ENCODE results near the gene PDZK1IP1. TPM values are rescaled to one million over a fixed set of nuclear protein-coding genes. Genes with fewer than 3 reads are reported as not detected.

PDZK1IP1 gene
- total and polyA plus RNA-seq, 2 donors (not counting 1 experiment from before 2014, with no cell fraction given): 0.21 TPM; not detected in 1

GRCh38 chr1:47174656-47175020 lies 15.2 kb downstream of the PDZK1IP1 start:
- H3K9ac ChIP-seq (ENCODE audit: low read length): no peak overlapping the region
- H3K9me3 ChIP-seq (ENCODE audit: control extremely low read depth in 1 of 3, control insufficient read depth in 2 of 3, insufficient read depth in 1 of 3, low read length in 2 of 3): peaks cover 0 to 11% (median 5%) of the 10 kb centered on the region in 3 donors
- Mint-ChIP-seq H3K9me3 (ENCODE audit: insufficient read depth) (no peaks in the 10 kb centered on the region), H3K27ac (no peak overlapping the region), H3K27me3 (peaks cover 36% of the 10 kb centered on the region), H3K4me3 (no peak overlapping the region), H3K4me1 (peaks cover 10% of the 10 kb centered on the region)
- H3K4me1 ChIP-seq (ENCODE audit: control insufficient read depth in 2 of 2, insufficient read depth in 2 of 2, low read length in 2 of 2): peaks cover 6 to 9% of the 10 kb centered on the region in 2 donors
- no peak overlapping the region for H3K4me2 ChIP-seq (replicated peaks; ENCODE audit: low read depth, low read length, poor library complexity, severe bottlenecking)
- H2AFZ ChIP-seq (ENCODE audit: insufficient read depth, low read depth, low read length, poor library complexity, severe bottlenecking): no peak overlapping the region
- no peak for ATAC-seq (ENCODE audit: low read depth)
- intact Hi-C loops (cut with micrococcal nuclease): no loop called here
- H3K36me3 ChIP-seq (replicated peaks in 1 of 2; ENCODE audit: control extremely low read depth in 1 of 2, control insufficient read depth in 1 of 2, extremely low read depth in 1 of 2, insufficient read depth in 2 of 2, low read length in 1 of 2): no peaks in the 10 kb centered on the region
- peaks cover 0 to 10% (median 5%) of the 10 kb centered on the region in 4 experiments for H3K27me3 ChIP-seq (replicated peaks in 1 of 4; ENCODE audit: control extremely low read depth in 1 of 4, control insufficient read depth in 3 of 4, insufficient read depth in 4 of 4, low read length in 3 of 4)
- no peak overlapping the region for H3K4me3 ChIP-seq (ENCODE audit: control extremely low read depth in 1 of 5, extremely low read depth in 1 of 5, insufficient read depth in 1 of 5, low read depth in 2 of 5, low read length in 4 of 5)
- no peaks in the 10 kb centered on the region for H4K20me1 ChIP-seq (ENCODE audit: control insufficient read depth, insufficient read depth, low read length, poor library complexity, severe bottlenecking)
- ChIA-PET CTCF (interaction anchor here (1.3 to 2.1 kb wide), 4 partner anchors 11 to 88 kb away, joined by 3 to 8 read pairs (median 6); partner anchors contain the start of gene PDZK1IP1), POLR2A (no interaction called here)
- no peak for TF ChIP-seq EZH2 (IDR thresholded peaks at IDR 0.05; ENCODE audit: borderline replicate concordance, insufficient read depth, low read depth, low read length, poor library complexity, severe bottlenecking)
- TF ChIP-seq CTCF (IDR thresholded peaks at IDR 0.05): no peak
- DNase-seq: peak; percentile 3
- H3K27ac ChIP-seq (ENCODE audit: low read length in 2 of 2): no peak overlapping the region
- no peaks in the 10 kb centered on the region for H3K79me2 ChIP-seq (ENCODE audit: control insufficient read depth, insufficient read depth, low read length)

- H3K27me3 ChIP-seq (replicated peaks in 1 of 4; ENCODE audit: control extremely low read depth in 1 of 4, control insufficient read depth in 3 of 4, insufficient read depth in 4 of 4, low read length in 3 of 4): peaks cover 0 to 7% (median 3%) of the 10 kb centered on the region in 4 experiments
- H3K9ac ChIP-seq (ENCODE audit: low read length): no peak overlapping the region
- no peak overlapping the region for H3K4me3 ChIP-seq (ENCODE audit: control extremely low read depth in 1 of 5, extremely low read depth in 1 of 5, insufficient read depth in 1 of 5, low read depth in 2 of 5, low read length in 4 of 5)
- DNase-seq: no peak
- H4K20me1 ChIP-seq (ENCODE audit: control insufficient read depth, insufficient read depth, low read length, poor library complexity, severe bottlenecking): no peaks in the 10 kb centered on the region
- H3K9me3 ChIP-seq (ENCODE audit: control extremely low read depth in 1 of 3, control insufficient read depth in 2 of 3, insufficient read depth in 1 of 3, low read length in 2 of 3): peaks cover 0 to 11% (median 5%) of the 10 kb centered on the region in 3 donors
- Mint-ChIP-seq H3K27me3 (peaks cover 26% of the 10 kb centered on the region), H3K4me3 (no peak overlapping the region), H3K27ac (no peak overlapping the region), H3K9me3 (ENCODE audit: insufficient read depth) (no peaks in the 10 kb centered on the region), H3K4me1 (peaks cover 2% of the 10 kb centered on the region)
- no peaks in the 10 kb centered on the region for H3K4me1 ChIP-seq (ENCODE audit: control insufficient read depth in 2 of 2, insufficient read depth in 2 of 2, low read length in 2 of 2)
- no peak overlapping the region for H3K4me2 ChIP-seq (replicated peaks; ENCODE audit: low read depth, low read length, poor library complexity, severe bottlenecking)
- H3K36me3 ChIP-seq (replicated peaks in 1 of 2; ENCODE audit: control extremely low read depth in 1 of 2, control insufficient read depth in 1 of 2, extremely low read depth in 1 of 2, insufficient read depth in 2 of 2, low read length in 1 of 2): no peaks in the 10 kb centered on the region
- CTCF ChIA-PET: no interaction called here
- H3K27ac ChIP-seq (ENCODE audit: low read length in 2 of 2): no peak overlapping the region
- TF ChIP-seq EZH2 (IDR thresholded peaks at IDR 0.05; ENCODE audit: borderline replicate concordance, insufficient read depth, low read depth, low read length, poor library complexity, severe bottlenecking) (no peak), CTCF (IDR thresholded peaks at IDR 0.05) (no peak)
- no peak for ATAC-seq (ENCODE audit: low read depth)
- H2AFZ ChIP-seq (ENCODE audit: insufficient read depth, low read depth, low read length, poor library complexity, severe bottlenecking): no peak overlapping the region
- POLR2A ChIA-PET: no interaction called here
- 98% methylated on average over 4 of the region's 5 CpGs for WGBS (ENCODE audit: insufficient coverage)
- H3K79me2 ChIP-seq (ENCODE audit: control insufficient read depth, insufficient read depth, low read length): no peaks in the 10 kb centered on the region
- intact Hi-C loops (cut with micrococcal nuclease): no loop called here
Observed at GRCh38 chr1:47172782-47173181, 17.1 kb downstream of the PDZK1IP1 start.
